Endothelial cell (in vitro differentiated cells): ENCODE data around the gene GPD1. TPM values are rescaled to one million over a fixed set of nuclear protein-coding genes. Genes with fewer than 3 reads are reported as not detected.
"Not testable (repeated sequence)": the region's sequence is repeated elsewhere in the genome, so short reads cannot be mapped to it uniquely, and the experiment has no call there.

Source experiments
- DNase-seq: peaks from one replicate; pipeline ENCODE4 v3.0.0; 2021; ENCODE audit warnings: low spot score
- H3K27ac Mint-ChIP-seq: one replicate; pipeline ENCODE4 v1.8.0; 2021; ENCODE audit warnings: mixed read lengths, inconsistent platforms; ENCODE audit not compliant: unreplicated experiment
- H3K27me3 Mint-ChIP-seq: one replicate; pipeline ENCODE4 v1.8.0; 2021; ENCODE audit warnings: mild to moderate bottlenecking, moderate library complexity, mixed read lengths, inconsistent platforms; ENCODE audit not compliant: unreplicated experiment
- H3K36me3 Mint-ChIP-seq: one replicate; pipeline ENCODE4 v1.8.0; 2021; ENCODE audit warnings: mild to moderate bottlenecking, low read depth, mixed read lengths, inconsistent platforms; ENCODE audit not compliant: unreplicated experiment
- H3K4me1 Mint-ChIP-seq: one replicate; pipeline ENCODE4 v1.8.0; 2021; ENCODE audit warnings: mild to moderate bottlenecking, mixed read lengths, inconsistent platforms; ENCODE audit not compliant: unreplicated experiment
- H3K4me3 Mint-ChIP-seq: one replicate; pipeline ENCODE4 v1.8.0; 2021; ENCODE audit warnings: mild to moderate bottlenecking, mixed read lengths, inconsistent platforms; ENCODE audit not compliant: unreplicated experiment
- H3K9me3 Mint-ChIP-seq: one replicate; pipeline ENCODE4 v1.8.0; 2021; ENCODE audit warnings: mixed read lengths, inconsistent platforms; ENCODE audit not compliant: unreplicated experiment
- CTCF ChIP-seq: fragments of 200-600 bp; sonication (generic); IDR thresholded peaks from one replicate; pipeline ENCODE4 v1.5.0; 2021; ENCODE audit warnings: antibody characterized with exemption; ENCODE audit not compliant: unreplicated experiment
- total RNA-seq: library from RNA; stranded (reverse); fragmentation: NEBNext Ultra II Directional; extraction: Animal tissue kit (Norgen Biotek cat#: 25700); gene quantifications from one replicate; pipeline ENCODE4 v1.2.1, GENCODE V29; 2021; ENCODE audit not compliant: unreplicated experiment

Gene GPD1
- total RNA-seq, 1 donor from 2014 or later = not detected

- no peak overlapping the region for H3K27ac Mint-ChIP-seq
These were observed 47.4 kb downstream of the GPD1 start for GRCh38 chr12:50151047-50151687.

DNA sequence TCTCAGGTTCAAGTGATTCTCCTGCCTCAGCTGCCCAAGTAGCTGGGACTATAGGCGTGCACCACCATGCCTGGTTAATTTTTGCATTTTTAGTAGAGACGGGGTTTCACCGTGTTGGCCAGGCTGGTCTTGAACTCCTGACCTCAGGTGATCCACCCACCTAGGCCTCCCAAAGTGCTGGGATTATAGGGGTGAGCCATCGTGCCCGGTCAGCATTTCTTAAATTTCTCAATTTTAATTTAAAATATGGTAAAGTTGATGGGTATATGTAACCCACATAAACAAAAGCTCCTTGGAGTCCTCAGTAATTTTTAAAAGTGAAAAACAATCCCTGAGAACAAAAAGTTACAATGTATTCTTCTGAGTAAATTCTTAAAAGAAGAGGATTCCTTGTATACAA lies 51.1 kb downstream of the GPD1 start:
- not testable (repeated sequence) for H3K27me3 Mint-ChIP-seq, H3K9me3 Mint-ChIP-seq, H3K4me3 Mint-ChIP-seq

More at GRCh38 chr12:50151047-50151687, 47.4 kb downstream of the GPD1 start:
- Mint-ChIP-seq H3K36me3 (no peaks in the 10 kb centered on the region), H3K4me1 (no peaks in the 10 kb centered on the region), H3K4me3 (no peak overlapping the region), H3K27me3 (no peaks in the 10 kb centered on the region), H3K9me3 (no peaks in the 10 kb centered on the region)
- no peak for DNase-seq
- TF ChIP-seq CTCF = no peak

DNA sequence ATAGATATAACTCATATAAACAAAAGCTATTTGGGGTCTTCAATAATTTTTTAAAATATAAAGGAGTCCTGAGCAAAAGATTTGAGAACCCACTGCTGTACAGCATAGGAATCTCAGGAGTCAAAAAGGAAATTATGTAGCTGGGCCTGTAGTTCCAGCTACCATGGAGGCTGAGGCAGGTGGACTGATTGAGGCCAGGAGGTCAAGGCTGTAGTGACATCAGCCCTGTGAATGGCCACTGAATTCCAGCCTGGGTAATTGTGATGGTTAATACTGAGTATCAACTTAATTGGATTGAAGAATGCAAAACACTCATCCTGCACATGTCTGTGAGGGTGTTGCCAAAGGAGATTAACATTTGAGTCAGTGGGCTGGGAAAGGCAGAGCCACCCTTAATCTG lies 52.8 kb downstream of the GPD1 start:
- no peak overlapping the region for H3K27ac Mint-ChIP-seq
- no peak overlapping the region for H3K4me3 Mint-ChIP-seq
- peaks cover 6% of the 10 kb centered on the region for H3K36me3 Mint-ChIP-seq
- H3K9me3 Mint-ChIP-seq = no peaks in the 10 kb centered on the region
- no peak for TF ChIP-seq CTCF
- no peaks in the 10 kb centered on the region for H3K4me1 Mint-ChIP-seq
- DNase-seq = no peak
- H3K27me3 Mint-ChIP-seq = no peaks in the 10 kb centered on the region

More for the DNA sequence above, 51.1 kb downstream of the GPD1 start:
- H3K36me3 Mint-ChIP-seq, H3K4me1 Mint-ChIP-seq, DNase-seq, H3K27ac Mint-ChIP-seq: not testable (repeated sequence)

DNA sequence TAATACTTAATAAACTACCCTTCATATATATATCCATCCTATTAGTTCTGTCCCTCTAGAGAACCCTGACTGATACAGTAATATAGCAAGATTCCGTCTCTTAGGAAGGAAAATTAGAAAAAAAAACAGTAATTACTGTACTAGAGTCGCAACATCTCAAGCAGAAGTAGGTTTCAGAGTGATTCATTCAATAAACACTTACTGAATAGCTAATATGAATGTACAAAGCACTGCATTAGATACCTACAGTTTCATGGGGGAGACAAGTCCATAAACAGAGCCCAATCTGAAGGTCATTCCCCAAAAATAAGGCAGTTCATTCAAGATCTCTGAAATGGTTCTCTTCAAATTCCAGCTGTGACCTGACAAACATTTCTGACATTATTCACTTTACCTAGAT lies 53.5 kb downstream of the GPD1 start:
- TF ChIP-seq CTCF = no peak

DNA sequence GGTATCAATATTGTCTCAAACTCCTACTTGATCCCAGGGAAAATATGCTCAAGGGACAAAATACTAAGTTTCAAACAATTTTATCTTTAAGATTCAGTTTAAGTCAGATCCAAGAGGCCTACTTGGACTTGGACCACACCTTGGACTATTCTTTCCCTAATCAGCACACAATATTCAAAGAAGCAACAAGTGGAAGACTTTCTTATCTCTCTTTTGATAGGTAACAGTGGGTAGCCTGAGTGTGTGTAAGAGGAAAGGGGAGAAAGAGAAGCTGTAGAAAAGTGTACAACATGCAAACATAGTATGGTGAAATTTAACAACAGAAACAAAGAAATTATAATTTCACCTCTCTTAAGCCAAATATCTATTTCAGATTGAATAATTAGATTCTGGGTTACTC lies 56.8 kb downstream of the GPD1 start:
- Mint-ChIP-seq H3K27me3 (no peaks in the 10 kb centered on the region), H3K36me3 (peaks cover 6% of the 10 kb centered on the region), H3K9me3 (no peaks in the 10 kb centered on the region), H3K4me3 (no peak overlapping the region), H3K27ac (no peak overlapping the region), H3K4me1 (peaks cover 5% of the 10 kb centered on the region)
- DNase-seq = no peak
- no peak for TF ChIP-seq CTCF

More for the DNA sequence above, 53.5 kb downstream of the GPD1 start:
- Mint-ChIP-seq H3K9me3 (no peaks in the 10 kb centered on the region), H3K36me3 (peaks cover 6% of the 10 kb centered on the region), H3K4me1 (no peaks in the 10 kb centered on the region), H3K27ac (no peak overlapping the region), H3K27me3 (no peaks in the 10 kb centered on the region), H3K4me3 (no peak overlapping the region)
- DNase-seq = no peak

Other genes with a start within 250 kb of the GPD1 start
- gene FAIM2, start 200.1 kb upstream of the GPD1 start, total RNA-seq = not detected
- 0.05 TPM for gene AQP2, start 153.3 kb upstream of the GPD1 start, total RNA-seq
- 0.26 TPM for gene AQP5, start 142.1 kb upstream of the GPD1 start, total RNA-seq
- gene AQP6, start 131.1 kb upstream of the GPD1 start, total RNA-seq = not detected
- 19.5 TPM for gene RACGAP1, start 78.5 kb upstream of the GPD1 start, total RNA-seq
- gene ASIC1, start 46.4 kb upstream of the GPD1 start, total RNA-seq = 1.9 TPM
- 101 TPM for gene SMARCD1, start 18.7 kb upstream of the GPD1 start, total RNA-seq
- 36.4 TPM for gene COX14, start 8.2 kb downstream of the GPD1 start, total RNA-seq
- gene CERS5, start 63.4 kb downstream of the GPD1 start, total RNA-seq = 61.7 TPM
- gene LIMA1, start 179.5 kb downstream of the GPD1 start, total RNA-seq = 14.3 TPM